ENCODE results near the gene VPS9D1.
"Not testable (repeated sequence)": the region's sequence is repeated elsewhere in the genome, so short reads cannot be mapped to it uniquely, and the experiment has no call there.

The VPS9D1 gene

GRCh38 chr16:89693931-89694783 is 26.5 kb downstream of the VPS9D1 start:
- no peak for DNase-seq (ENCODE audit: low spot score)

GRCh38 chr16:89693289-89693731 is 27.4 kb downstream of the VPS9D1 start:
- DNase-seq (ENCODE audit: low spot score): no peak

- DNase-seq (ENCODE audit: low spot score): no peak
Measured at GRCh38 chr16:89691986-89692569, 28.6 kb downstream of the VPS9D1 start.

GRCh38 chr16:89691231-89691985 is 29.3 kb downstream of the VPS9D1 start:
- no peak for DNase-seq (ENCODE audit: low spot score)

- no peak for DNase-seq (ENCODE audit: low spot score)
Measured at GRCh38 chr16:89690392-89690901, 30.3 kb downstream of the VPS9D1 start.

- DNase-seq (ENCODE audit: low spot score): not testable (repeated sequence)
Measured at GRCh38 chr16:89689621-89690020, 31.1 kb downstream of the VPS9D1 start.

- DNase-seq (ENCODE audit: low spot score): no peak
Measured at GRCh38 chr16:89689142-89689541, 31.6 kb downstream of the VPS9D1 start.

GRCh38 chr16:89688395-89688794 is 32.3 kb downstream of the VPS9D1 start:
- no peak for DNase-seq (ENCODE audit: low spot score)

- DNase-seq (ENCODE audit: low spot score): peak; percentile 39
Measured at GRCh38 chr16:89687092-89687940, 33.4 kb downstream of the VPS9D1 start.

GRCh38 chr16:89686520-89687091 is 34.1 kb downstream of the VPS9D1 start, which contains the start of gene CDK10:
Gene CDK10 (plus strand): TSS chr16:89686689. CDS start chr16:89686711, 22 bp downstream.
- DNase-seq (ENCODE audit: low spot score): peak; percentile 100

- no peak for DNase-seq (ENCODE audit: low spot score)
Measured at GRCh38 chr16:89685916-89686315, 34.8 kb downstream of the VPS9D1 start.

- DNase-seq (ENCODE audit: low spot score): no peak
Measured at GRCh38 chr16:89678258-89678657, 42.4 kb downstream of the VPS9D1 start.

GRCh38 chr16:89672177-89672941 is 48.3 kb downstream of the VPS9D1 start:
- no peak for DNase-seq (ENCODE audit: low spot score)

GRCh38 chr16:89671565-89671964 is 49.1 kb downstream of the VPS9D1 start:
- not testable (repeated sequence) for DNase-seq (ENCODE audit: low spot score)

GRCh38 chr16:89670496-89671431 is 49.9 kb downstream of the VPS9D1 start:
- DNase-seq (ENCODE audit: low spot score): peak; percentile 51

- no peak for DNase-seq (ENCODE audit: low spot score)
Measured at GRCh38 chr16:89669755-89670154, 50.9 kb downstream of the VPS9D1 start.

GRCh38 chr16:89668790-89669158 is 51.9 kb downstream of the VPS9D1 start:
- DNase-seq (ENCODE audit: low spot score): no peak

- no peak for DNase-seq (ENCODE audit: low spot score)
Measured at GRCh38 chr16:89667633-89668032, 53.1 kb downstream of the VPS9D1 start.

- DNase-seq (ENCODE audit: low spot score): not testable (repeated sequence)
Measured at GRCh38 chr16:89667000-89667399, 53.7 kb downstream of the VPS9D1 start.

Data from AG20443 (cell line).